NCI-H1092 treated with DMSO at 0.1 percent for 48 hours (cell line): ENCODE data around the gene DNAH8.

Experiments used
- DNase-seq: peaks from one replicate; lab custom pipeline; 2025; lab: John Stamatoyannopoulos, UW

DNAH8 gene

DNA sequence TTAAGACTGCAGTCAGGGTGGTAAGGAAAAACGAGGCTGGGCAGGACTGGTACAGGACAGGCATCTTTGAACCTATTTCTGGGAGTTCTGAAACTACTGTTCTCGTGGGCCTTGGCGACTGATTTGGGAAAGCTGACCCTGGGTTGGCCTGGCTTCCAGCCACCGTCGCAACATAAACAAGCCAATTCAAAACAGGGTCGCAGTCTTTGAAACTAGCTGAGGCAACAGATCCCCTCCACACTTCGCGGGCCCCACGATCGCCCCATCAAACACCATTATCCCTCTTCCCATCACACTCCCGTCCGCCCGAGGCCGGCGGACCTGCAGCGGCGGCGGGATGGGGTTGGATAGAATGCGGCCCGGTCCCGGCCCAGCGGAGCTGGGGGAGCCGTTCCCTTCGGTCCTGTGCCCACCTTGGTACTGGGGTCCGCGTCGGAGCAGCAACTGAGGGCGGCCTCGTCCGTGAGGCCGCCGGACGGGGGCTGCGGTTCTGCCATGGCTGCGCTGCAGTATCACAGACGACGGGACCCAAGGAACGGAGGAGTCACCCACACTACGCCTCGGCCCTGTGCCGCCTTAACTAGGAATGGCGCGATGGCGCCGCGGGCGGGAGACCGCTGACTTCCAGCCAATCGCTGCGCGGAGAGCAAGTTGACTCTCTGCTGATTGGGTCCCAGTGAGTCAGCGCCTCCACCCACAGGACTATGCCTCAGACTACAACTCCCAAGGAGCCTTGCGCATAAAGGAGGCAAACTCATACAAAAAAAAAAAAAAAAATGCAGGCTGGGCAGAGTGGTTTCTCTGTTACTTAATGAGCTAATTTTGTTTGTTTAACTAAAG, 12.3 kb upstream of the DNAH8 start, which contains the start of gene GLO1:
TSS of gene GLO1 (minus strand) at position 588 of the 840 bp plus-strand sequence. CDS start at position 497, 91 bp downstream.
- DNase-seq, result peak; percentile 92

DNA sequence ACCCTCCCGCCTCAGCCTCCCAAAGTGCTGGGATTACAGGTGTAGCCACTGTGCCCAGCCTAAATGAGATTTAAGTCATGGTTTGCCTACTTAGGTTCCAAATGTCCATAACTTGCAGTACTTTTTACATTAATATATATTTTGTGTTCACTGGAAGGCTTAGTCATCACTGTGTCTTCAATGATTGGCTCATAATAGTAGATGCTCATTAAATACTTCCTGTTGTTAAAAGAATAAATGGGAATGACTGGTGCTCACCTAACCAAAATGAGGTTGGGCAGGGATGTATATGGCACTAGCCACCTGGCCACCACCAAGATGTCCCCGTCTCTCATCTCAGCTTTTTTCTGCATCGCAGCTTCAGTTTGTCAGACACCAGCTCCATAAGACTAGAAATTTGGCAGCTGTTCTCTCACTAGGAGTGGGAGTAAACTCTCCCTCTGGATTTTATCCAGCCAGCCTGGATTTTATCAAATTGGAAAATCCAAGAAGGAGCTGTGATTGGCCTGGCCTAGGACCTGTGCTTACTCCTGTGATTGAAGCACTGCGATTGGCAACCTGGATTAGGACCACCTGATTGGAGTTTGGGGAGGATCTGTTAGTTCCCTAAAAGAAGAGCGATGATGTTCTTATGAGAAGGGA, 11.0 kb upstream of the DNAH8 start:
- no peak for DNase-seq

DNA sequence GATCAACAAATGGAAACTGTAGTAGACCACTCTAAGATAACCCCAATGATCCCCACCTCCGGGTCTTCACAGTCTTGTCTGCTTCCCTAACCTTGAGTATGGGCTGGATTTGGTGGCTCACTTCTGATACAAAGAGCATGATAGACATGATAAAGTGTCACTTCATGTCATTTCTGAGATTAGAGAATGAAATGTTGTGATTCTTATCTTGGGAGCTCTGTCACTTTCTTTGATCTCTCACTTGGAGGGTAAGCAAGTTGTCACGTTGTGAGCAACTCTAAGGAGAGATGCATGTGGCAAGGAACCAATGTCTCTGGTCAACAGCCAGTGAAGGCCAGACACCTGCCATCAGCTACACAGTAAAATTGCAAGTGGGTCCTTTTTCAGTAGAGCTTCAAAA, 9.2 kb upstream of the DNAH8 start:
- no peak for DNase-seq

DNA sequence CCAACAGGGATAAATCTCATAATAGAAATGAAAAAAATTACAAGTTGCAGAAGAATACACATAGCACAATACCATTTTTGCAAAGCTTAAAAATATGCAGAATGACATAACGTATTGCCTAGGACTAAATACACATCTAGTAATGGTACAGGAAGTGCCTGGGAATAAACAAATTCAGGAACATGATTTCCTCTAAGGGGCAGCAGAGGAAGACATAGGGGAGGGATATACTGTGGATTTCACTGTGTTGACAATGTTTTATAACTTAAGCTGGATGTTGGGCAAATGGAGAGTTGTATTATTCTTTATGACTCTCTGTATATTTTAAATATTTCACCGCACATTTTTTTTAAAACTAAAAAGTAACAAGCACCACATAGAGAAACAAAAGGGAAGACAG, 6.6 kb upstream of the DNAH8 start:
- DNase-seq, result no peak

DNA sequence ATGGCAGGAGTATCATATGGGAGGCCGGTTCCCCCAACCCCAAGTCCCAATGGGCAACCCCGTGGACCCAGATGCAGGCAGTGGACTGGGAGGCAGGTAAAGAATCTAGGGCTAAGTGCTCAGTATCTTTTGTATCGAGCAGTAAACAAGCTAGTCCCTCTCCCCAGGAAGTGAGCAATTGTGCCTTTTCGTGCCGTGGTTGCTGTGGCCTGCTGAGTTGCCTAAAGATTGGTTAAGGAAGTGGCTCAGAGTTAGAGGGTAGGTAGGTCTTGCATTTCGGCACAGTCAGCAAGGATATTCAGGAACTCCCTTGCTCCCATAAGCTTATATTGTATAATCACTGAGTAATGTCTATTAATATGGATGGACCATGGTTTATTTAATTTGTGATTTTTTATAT, 1.3 kb upstream of the DNAH8 start:
- DNase-seq, result no peak

DNA sequence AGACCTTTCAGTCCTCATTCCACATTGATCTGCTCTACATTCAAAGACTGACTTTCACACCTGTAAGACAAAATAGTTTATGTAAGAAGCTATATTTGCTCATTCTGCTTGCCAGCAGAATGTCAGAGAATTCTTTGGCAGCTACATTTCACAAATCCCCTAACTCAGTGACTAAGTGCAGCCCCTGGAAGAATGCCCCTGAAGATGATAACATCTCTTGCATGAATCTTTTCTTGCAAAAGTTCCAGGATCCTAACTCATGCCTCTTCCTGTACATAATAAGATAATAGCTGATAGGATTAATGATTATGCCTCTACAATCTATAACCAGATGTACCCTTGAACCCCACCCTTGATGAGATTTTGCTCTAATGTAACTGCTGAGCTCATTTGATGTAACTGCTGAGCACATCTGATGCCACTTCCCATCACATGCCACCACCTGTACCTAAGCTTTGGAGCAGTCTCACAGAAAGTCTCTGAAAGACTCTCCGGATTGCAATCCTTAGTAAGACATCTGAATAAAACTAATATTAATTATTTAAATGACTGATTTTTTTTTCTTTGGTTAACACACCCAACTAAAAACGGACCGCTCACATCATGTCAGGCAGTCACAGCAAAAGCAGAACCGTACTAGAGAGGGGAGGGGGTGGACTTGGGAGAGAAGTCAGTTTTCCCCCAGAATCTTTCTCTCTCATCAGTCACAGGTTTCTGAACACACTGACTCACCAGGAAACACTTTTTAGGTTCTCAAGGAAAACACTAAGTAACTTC, 684 bp upstream of the DNAH8 start:
- no peak for DNase-seq

DNA sequence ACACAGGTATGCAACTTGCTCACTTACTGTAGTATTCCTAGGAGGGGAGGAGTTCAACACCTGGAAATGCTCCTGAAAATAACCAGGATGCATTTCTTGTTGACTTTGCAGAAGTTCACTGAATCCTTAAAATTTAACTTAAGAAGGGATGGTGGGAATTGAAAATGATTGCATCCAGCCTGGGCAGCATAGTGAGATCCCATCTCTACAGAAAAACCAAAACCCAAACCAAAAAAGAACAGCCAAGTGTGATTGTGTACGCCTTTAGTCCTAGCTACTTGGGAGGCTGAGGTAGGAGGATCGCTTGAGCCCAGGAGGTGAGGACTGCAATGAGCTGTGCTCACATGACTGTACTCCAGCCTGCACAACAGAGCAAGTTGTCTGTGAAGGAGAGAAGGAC, 1.7 kb downstream of the DNAH8 start:
- no peak for DNase-seq

DNA sequence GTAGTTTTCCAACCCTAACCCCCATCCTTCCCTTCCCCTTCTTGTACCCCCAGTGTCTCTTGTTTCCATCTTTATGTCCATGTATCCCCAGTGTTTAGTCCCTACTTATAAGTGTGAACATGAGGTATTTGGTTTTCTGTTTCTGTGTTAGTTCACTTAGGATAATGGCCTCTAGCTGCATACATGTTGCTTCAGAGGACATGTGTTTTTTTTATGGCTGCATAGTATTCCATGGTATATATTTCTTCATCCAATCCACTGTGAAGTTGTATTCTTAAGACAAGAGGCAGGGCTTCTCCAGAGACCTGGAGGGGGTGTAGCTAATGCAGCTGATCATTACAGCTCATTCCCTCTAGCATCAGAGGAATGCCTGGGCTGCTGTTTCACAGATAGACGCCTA, 4.2 kb downstream of the DNAH8 start:
- DNase-seq, result no peak

DNA sequence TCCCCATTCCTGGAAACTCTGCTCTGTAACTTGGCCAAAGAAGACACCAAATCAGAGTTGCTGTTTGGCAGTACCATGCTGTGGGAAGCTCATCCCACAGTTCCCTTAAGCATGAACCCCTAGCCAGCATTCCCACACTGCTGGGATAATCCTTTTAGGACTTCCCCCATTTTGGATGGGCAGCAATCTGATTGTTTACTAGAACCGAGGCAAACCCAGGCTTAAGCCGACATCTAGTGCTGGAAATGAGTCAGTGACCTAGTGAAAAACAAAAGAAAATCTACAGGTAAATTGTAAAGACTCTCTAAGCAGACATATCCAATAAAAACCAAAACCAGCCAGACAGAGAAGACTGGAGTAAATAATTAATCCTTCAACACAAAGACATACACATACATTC, 5.2 kb downstream of the DNAH8 start:
- DNase-seq, result no peak

DNA sequence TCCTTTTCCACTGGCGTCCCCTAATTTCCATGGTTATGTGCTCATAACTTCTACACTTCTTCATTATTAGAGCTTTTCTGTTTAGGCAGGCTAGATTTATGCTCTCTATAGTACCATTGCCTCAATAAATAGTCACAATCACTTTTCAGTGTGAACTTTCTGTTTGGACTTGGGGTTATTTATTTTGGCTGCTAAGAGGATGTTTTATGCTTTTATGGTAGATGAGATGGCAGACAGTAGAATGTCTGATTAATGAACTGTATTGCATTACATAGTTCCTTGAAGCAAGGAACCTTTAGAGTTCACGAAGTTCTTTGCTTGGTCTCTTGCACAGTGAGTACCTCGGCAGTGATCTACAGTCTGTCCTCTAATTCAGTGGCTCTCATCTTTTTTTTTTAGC, 6.9 kb downstream of the DNAH8 start:
- no peak for DNase-seq

DNA sequence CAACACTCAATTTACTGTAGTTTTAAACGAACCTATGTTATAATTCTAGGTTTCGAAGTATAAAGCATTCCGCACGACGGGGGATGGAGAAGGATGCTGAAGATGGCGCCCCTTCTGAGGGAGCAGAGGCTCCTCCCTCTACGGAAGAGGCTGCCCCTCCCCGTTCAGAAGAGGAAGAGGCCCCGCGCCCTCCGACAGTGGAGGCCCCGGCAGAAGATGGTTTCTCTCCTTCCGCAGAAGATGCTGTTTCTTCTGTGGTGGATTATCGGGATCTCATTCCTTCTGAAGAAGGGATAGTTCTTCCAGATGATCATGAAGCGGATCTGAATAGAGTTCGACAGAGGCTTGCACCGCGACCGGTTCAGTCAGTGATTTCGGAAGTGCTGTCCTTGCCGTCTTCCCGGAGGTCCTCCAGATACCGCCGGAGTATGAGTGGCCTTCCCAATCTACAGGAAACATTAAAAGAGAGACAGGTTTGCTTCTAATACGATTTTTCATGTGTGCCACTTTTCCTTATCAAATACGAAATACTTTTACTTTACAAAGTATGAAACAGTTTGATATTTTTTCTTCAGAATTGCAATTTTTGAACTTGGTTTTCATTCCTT, 7.7 kb downstream of the DNAH8 start:
- no peak for DNase-seq

DNA sequence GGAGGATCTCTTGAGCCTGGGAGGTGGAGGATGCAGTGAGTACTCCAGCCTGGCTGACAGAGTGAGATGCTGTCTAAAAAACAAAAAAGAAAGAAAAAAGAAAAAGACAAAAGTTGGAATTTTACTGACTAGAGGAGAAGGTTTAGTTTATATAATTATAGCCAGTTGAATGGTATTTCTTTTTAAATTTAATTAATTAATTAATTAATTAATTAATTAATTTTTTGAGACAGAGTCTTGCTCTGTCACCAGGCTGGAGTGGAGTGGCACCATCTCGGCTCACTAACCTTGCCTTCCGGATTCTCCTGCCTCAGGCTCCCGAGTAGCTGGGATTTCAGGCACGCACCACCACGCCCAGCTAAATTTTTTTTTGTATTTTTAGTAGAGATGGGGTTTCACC, 8.7 kb downstream of the DNAH8 start:
- no peak for DNase-seq

DNA sequence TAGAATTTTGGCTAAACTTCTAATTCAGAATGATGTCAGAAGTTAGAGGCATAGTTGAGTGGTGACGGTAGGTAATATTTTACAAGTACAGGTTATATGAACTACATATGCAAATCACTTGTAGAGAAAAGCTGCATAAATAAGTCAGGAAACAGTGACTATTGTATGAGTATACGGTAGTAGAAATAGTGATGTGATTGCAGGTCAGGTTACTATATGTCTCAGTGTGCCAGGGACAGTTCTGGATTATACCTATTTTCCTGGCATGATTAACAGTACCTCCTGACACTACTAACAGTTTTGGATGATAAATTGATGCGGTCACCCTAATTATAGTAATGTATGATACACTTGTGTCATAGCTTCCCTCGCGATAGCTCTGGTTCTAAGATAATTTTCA, 9.2 kb downstream of the DNAH8 start:
- DNase-seq, result no peak

DNA sequence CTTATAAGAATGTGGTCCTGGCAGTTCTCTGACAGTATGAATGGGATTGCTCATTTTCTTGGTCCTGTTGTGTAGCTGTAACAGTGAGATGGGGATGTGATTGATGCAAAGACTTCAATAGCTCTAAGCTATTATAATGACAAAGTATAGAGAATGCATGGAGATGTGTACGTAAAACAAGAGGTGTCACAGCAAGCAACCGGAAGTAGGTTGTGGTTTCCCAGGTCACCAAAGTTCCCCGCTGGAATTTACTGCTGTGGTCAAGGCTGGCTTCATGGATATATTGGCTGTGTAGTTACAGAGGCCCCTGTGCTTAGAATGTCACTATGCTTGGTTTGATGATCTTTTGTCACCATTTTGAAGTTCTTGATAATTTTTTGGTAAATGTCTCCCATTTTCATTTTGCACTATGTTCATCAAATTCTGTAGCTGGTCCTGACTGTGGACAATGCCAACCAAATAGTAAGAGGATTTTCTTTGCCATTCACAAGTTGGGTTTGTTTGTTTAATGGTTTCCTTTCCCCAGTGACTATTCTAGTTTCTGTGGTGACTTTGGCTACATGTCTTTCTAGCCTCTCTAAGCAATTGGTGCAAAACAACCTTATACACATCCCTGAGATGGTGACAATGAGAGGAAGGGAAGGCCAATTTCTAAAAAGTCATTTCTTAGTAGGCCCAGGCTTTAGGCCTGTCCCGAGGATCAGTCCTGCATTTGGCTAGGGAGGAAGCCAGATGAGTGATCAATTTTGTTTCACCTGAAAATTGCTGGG, 10.5 kb downstream of the DNAH8 start:
- DNase-seq, result no peak

DNA sequence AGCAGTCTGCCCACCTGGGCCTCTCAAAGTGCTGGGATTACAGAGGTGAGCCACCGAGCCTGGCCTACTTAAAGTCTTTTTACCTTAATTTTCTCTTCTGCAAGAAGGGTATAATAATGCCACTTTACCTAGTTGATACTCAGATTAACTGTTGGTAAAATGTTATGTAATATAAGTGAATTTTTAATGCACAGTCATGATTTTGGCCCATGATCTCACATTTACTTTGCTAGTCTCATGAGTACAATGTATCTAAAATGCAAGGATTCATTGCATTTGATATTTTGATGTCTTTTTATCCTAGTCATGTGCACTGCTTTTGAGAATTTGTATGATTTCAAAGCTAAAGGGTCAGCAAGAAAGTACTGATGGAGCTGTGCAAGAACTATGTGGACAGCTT, 13.1 kb downstream of the DNAH8 start:
- DNase-seq, result no peak

DNA sequence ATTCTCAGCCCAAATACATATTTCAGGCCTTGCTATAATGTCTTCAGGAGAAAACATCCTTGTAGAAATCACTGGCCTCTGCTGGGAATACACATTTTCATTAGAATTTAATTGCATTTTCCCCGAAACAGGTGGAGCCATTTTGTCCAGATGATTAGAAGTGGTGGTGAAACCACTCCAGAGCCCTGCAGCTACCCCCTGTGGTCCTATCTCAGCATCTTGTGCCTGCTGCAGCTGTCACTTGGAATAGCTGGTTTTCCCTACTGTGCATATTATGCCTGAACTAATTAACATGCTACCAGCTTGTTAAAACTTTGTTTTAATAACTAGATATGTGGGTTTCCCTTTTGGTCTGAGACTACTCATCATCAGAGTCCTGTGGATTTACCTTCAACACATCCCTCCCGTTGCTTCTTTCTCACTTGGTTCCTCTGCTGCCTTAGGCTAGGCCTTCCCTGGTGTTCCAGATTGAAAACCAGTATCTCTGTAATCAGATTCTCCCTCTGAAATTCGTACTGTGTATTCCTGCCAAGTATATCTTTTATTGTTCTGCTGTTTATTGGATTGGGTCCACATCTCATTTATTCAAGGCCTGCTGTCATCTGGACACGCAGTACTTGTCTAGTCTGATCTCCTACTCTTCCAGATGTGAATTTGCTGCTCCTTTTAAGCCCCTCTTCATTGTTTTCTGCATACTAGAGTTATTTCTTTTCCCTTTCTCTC, 15.2 kb downstream of the DNAH8 start:
- DNase-seq, result peak; percentile 33

DNA sequence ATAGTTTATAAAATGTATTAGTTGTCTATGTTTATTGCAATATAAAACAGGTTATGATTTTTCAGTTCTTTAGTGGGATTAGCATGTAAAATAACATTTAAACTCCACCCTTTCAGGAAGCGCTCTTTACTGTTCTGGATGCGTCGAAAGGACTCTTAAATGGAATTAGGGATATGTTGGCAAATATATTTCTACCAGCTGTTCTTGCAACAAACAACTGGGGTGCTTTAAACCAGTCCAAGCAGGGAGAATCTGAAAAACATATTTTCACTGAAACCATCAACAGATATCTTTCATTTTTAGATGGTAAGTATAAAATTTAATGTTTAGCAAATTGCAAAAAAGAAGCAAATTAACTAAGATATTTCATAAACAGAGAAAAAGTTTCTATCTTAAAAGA, 21.8 kb downstream of the DNAH8 start:
- DNase-seq, result no peak

DNA sequence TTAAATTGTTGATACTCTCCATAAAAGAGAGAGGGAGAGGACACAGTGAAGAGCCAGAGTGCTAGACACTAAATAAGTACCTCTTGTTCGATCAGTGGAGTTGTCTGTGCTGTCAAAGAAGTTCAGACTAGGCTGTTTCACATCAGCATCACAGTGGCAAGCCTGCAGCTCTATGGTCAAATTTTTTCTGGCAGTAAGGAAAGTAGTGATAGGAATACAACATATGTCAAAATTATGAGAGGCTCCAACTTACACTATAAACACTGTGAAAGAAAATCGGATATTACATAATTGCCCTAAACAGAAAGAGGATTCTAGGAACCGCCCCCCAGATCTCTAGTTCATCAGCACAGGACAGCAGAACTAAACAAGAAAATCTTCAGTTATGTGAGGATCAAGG, 23.1 kb downstream of the DNAH8 start:
- no peak for DNase-seq

DNA sequence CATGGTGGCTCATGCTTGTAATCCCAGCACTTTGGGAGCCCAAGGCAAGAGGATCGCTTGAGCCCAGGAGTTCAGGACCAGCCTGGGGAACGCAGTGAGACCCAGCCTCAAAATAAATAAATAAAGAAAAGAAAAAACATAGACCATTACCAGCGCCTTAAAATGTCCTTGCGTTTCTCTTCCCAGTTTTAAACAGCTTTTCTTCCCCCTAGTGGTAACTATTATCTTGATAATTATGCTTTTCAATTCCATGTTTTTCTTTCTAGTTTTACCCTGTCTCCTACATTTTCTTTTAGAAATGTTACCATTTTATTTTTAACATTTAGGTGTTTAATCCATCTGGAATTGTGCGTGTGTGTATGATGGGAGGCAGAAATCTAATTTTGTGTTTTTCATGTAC, 24.4 kb downstream of the DNAH8 start:
- DNase-seq, result no peak

DNA sequence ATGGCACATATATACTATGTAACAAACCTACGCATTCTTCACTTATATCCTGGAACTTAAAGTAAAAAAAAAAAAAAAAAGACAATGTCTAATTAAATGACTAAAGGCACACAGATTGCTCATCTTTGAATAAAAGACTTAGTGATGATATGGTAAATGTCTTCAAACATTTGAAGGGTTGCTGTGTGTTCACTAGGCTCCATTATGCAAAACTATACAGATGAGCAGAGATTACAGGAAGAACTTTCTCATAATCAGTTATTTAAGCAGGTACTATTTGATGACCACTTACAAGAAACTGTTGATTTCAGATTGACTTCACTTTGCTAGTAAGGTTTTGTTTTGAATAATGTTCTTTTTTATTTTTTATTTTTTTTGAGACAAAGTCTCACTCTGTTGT, 34.4 kb downstream of the DNAH8 start:
- DNase-seq, result no peak

DNA sequence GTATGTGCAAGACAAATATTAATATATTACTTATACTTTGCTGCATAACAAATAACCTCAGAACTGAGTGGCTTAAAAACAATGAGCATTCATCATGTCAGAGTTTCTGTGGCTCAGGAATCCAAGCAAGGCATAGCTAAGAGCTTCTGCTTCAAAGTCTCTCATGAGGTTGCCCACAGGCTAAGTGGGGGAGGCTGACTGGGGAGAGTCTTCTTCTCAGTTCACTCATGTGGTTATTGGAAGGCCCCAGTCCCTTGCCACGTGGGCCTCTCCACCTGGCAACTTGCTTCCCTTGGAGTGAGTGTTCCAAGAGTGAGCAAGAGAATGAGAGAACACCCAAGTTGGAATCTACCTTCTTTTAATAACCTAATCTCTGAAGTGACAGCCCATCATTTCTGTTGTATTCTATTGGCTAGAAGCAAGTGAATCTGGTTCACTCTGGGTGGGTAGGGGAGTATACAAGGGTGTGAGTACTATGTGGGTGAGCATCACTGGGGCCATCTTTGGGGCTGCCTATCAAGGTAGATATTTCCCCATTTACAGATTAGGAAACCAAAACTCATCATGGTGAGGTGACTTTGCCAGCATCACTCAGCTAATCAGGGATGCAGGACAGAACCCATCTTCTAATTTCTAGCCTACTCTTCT, 36.0 kb downstream of the DNAH8 start:
- no peak for DNase-seq
